ENCODE data around the gene SBF2. TPM values are rescaled to one million over a fixed set of nuclear protein-coding genes. Genes with fewer than 3 reads are reported as not detected.

SBF2 gene
- total RNA-seq: 10 to 100 TPM; 30.5 to 47.0 TPM

DNA sequence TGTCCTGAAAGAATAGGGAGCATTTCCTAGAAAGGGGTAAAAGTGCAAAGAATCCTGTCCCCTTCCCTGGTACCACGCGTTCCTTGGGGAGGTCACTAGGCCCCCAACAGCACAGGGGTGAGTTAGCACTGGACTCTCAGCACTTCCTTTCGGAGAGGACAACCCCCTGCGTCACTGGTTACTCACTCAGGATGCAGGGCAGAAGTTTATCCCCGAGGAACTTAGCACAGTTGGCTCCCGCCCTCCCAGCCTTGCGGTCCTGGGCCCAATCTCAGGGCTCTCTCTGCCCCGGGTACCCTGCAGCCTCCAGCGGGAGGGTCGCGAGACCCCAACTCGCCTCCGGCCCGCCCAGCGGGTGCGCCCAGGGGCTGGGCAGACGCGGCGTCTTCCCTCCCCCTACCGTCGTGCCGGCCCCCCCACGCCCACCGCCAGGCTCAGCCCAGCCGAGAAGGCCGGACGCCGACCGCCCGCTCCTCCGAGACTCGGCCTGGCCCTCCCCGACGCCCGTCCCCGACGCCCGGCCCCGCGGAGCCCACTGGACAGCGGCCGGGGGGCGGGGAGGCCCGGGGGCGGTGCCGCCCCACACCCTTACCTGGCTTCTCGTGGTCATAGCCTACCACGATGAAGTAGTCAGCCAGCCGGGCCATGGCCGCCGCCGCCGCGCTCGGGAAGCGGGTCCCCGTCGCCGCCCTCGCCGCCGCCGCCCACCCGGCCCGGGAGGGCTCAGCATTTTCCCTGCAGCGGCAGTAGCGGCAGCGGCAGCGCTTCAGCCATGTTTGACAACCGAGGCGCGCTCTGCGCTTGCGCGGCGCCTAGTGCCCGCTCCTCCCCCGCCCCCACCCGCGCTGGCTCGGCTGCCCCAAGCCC, at the start of gene SBF2:
Gene SBF2, minus strand, starts transcription at position 797 of the 867 bp plus-strand sequence. Its CDS starts 150 bp downstream, at position 647.
- TF ChIP-seq, protein P1, sequence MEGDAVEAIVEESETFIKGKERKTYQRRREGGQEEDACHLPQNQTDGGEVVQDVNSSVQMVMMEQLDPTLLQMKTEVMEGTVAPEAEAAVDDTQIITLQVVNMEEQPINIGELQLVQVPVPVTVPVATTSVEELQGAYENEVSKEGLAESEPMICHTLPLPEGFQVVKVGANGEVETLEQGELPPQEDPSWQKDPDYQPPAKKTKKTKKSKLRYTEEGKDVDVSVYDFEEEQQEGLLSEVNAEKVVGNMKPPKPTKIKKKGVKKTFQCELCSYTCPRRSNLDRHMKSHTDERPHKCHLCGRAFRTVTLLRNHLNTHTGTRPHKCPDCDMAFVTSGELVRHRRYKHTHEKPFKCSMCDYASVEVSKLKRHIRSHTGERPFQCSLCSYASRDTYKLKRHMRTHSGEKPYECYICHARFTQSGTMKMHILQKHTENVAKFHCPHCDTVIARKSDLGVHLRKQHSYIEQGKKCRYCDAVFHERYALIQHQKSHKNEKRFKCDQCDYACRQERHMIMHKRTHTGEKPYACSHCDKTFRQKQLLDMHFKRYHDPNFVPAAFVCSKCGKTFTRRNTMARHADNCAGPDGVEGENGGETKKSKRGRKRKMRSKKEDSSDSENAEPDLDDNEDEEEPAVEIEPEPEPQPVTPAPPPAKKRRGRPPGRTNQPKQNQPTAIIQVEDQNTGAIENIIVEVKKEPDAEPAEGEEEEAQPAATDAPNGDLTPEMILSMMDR (IDR thresholded peaks at IDR 0.05): no peak
- Histone ChIP-seq H3K36me3 (no peaks in the 10 kb centered on the region), H3K9me3 (no peaks in the 10 kb centered on the region), H3K27ac (peak within 1 kb of the TSS; percentile 98), H3K4me3 (peak within 1 kb of the TSS; percentile 85), H3K27me3 (no peaks in the 10 kb centered on the region), H3K4me1 (no peaks in the 10 kb centered on the region), H3K9ac (ENCODE audit: low read depth in 2 of 2, low read length in 2 of 2) (peak within 1 kb of the TSS; percentile 88 to 96)
- DNase-seq: peak; percentile 85
- intact Hi-C loops (cut with DNase I): no loop called here

DNA sequence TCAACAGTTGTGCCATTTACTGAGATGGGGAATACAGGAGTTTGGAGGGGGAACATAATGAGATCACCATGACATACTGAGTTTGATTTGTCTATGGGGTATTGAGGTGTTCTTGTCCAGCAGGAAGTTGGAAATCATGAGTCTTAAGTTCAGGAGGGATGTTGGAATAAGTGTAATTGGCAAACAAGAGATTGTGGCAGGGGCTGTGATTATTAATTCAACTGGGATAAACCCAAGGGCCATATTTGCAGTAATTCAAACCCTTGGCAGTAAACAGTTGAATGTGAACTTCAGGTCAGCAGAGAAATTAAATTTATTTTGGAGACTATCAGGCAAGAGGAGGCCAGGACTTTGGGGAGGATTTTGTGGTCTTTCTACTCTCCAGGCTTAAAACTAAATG, 44.3 kb upstream of the SBF2 start:
- intact Hi-C loops (cut with DNase I): no loop called here
- DNase-seq: no peak
- TF ChIP-seq, protein P1 (IDR thresholded peaks at IDR 0.05): no peak

DNA sequence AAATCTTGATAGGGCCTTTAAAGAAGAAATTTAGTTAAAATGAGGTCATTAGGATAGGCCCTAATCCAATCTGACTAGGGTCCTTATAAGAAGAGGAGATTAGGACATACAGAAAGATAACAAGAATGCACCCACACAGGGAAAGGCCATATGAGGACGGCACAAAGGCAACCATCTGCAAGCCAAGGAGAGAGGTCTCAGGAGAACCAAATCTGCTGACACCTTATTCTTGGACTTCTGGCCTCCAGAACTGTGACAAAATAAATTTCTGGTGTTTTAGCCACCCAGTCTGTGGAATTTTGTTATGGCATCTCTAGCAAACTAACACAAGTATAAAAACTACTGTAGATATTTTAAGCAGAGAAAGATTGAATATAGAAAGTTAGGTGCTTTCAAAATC, 39.5 kb upstream of the SBF2 start:
- no peaks in the 10 kb centered on the region for H3K9me3 ChIP-seq
- H3K9ac ChIP-seq (ENCODE audit: low read depth in 2 of 2, low read length in 2 of 2): no peak overlapping the region
- no peak overlapping the region for H3K27ac ChIP-seq
- H3K27me3 ChIP-seq: no peaks in the 10 kb centered on the region
- no peaks in the 10 kb centered on the region for H3K4me1 ChIP-seq
- TF ChIP-seq, protein P1 (IDR thresholded peaks at IDR 0.05): no peak
- intact Hi-C loops (cut with DNase I): no loop called here
- H3K4me3 ChIP-seq: no peak overlapping the region
- H3K36me3 ChIP-seq: no peaks in the 10 kb centered on the region
- no peak for DNase-seq

More for the DNA sequence above, 44.3 kb upstream of the SBF2 start:
- Histone ChIP-seq H3K27ac (no peak overlapping the region), H3K4me1 (no peaks in the 10 kb centered on the region), H3K4me3 (no peak overlapping the region), H3K27me3 (no peaks in the 10 kb centered on the region), H3K9me3 (no peaks in the 10 kb centered on the region), H3K36me3 (no peaks in the 10 kb centered on the region), H3K9ac (ENCODE audit: low read depth in 2 of 2, low read length in 2 of 2) (no peak overlapping the region)

DNA sequence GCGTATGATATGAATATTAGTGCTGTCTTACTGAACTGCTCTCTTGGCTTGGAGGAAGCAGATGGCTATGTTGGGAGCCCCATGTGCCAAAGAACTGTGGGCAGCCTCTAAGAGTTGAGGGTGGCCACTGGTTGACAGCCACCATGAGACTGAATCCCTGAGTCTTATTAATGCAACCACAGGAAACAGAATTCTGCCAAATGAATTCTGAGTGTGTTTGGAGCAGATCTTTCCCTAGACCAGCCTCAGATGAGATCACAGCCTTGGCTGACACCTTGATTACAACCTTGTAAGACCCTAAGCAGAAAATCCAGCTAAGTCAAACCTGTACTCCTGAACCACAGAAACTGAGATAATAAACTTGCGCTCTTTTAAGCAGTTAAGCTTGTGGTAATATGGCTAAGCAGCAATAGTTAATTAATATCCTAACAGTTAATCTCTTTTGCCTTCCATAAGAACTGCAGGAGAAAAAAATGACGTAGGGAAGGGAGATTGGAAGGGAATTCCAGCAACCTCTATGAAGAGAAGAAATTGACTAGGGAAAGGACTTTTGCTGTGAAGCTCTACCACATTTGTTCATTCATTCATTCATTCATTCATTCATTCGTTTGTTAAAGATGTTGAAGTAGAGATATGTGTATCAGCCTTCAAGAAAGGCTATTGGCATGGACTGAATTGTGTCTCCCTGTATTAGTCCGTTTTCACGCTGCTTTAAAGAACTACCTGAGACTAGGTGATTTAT, 37.7 kb upstream of the SBF2 start:
- DNase-seq: no peak
- Histone ChIP-seq H3K27ac (no peak overlapping the region), H3K27me3 (no peaks in the 10 kb centered on the region), H3K4me3 (no peak overlapping the region), H3K4me1 (peaks cover 5% of the 10 kb centered on the region), H3K9me3 (no peaks in the 10 kb centered on the region), H3K36me3 (no peaks in the 10 kb centered on the region), H3K9ac (ENCODE audit: low read depth in 2 of 2, low read length in 2 of 2) (no peak overlapping the region)
- intact Hi-C loops (cut with DNase I): no loop called here
- TF ChIP-seq, protein P1 (IDR thresholded peaks at IDR 0.05): no peak

DNA sequence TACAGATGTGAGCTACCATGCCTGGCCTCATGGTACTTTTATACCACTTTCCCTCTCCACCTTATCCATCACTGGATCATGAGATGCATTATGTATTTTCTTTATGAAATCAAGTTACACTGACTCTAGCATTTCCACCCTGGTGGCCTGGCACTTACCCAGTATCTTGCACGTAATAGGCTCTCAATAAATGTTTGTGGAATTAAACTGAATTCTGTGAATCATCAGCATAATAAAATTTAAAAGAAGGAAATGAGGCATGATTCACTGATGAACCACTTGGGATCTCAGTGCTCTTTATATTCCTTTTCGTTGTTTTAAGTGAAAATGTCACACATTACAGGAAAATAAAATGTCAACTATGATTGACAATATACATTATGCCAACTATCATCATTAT, 35.9 kb upstream of the SBF2 start:
- H3K9me3 ChIP-seq: no peaks in the 10 kb centered on the region
- DNase-seq: no peak
- no peak overlapping the region for H3K4me3 ChIP-seq
- no peaks in the 10 kb centered on the region for H3K36me3 ChIP-seq
- H3K27ac ChIP-seq: no peak overlapping the region
- H3K9ac ChIP-seq (ENCODE audit: low read depth in 2 of 2, low read length in 2 of 2): no peak overlapping the region
- peaks cover 10% of the 10 kb centered on the region for H3K4me1 ChIP-seq
- intact Hi-C loops (cut with DNase I): loop anchor here (10.0 kb wide), 2 partner anchors 345 to 465 kb away; no protein-coding TSS in a partner anchor
- H3K27me3 ChIP-seq: no peaks in the 10 kb centered on the region
- TF ChIP-seq, protein P1 (IDR thresholded peaks at IDR 0.05): no peak

All from colonic mucosa (tissue), 4 donors.